GM12878 (cell line): ENCODE data around the gene ADGB. TPM values are rescaled to one million over a fixed set of nuclear protein-coding genes. Genes with fewer than 3 reads are reported as not detected.

Experiments
- ATAC-seq: fragments of 200-7000 bp; cut with Tn5 transposase; 3 replicates; pipeline ENCODE4 v1.9.1; 2020; ENCODE audit warnings: mild to moderate bottlenecking, moderate library complexity
- Bru-seq: library from RNA; stranded (reverse); fragments of 400-500 nt; gene quantifications from one replicate; lab custom pipeline; 2021; lab: Mats Ljungman, UMichigan
- BruChase-seq, 2 experiments: library from RNA; stranded (reverse); fragments of 400-500 nt; gene quantifications; one replicate each; lab custom pipeline; 2021; lab: Mats Ljungman, UMichigan
- BruUV-seq: library from RNA; stranded (reverse); fragments of 400-500 nt; replicated peaks from 2 replicates; lab custom pipeline; 2021; lab: Mats Ljungman, UMichigan
- CTCF ChIA-PET: fragments of 300-600 bp; sonication (Branson Sonifier 250); formaldehyde crosslinking; extraction: SDS; loops from one replicate; lab custom pipeline; 2021; ENCODE audit warnings: inconsistent platforms; lab: Yijun Ruan, JAX
- POLR2A ChIA-PET: fragments of 350-600 bp; formaldehyde crosslinking; extraction: SDS; loops from one replicate; lab custom pipeline; 2021; ENCODE audit warnings: inconsistent platforms; lab: Charles Lee
- RAD21 ChIA-PET: fragments of 300-600 bp; sonication (Branson Sonifier 250); formaldehyde crosslinking; loops from one replicate; lab custom pipeline; 2023; ENCODE audit warnings: antibody characterized with exemption; ENCODE audit not compliant: unreplicated experiment; lab: Charles Lee
- SMC1A ChIA-PET: fragments of 300-600 bp; sonication (Branson Sonifier 250); formaldehyde crosslinking; loops from one replicate; lab custom pipeline; 2023; ENCODE audit not compliant: unreplicated experiment, uncharacterized antibody; lab: Charles Lee
- DNase-seq: peaks from one replicate; pipeline ENCODE4 v3.0.0-alpha.2; 2011; ENCODE audit warnings: low read depth, low spot score
- FAIRE-seq: peaks from 3 replicates; lab custom pipeline; 2011; peaks lifted over from hg19 to GRCh38; lab: Jason Lieb, UNC
- H2AFZ ChIP-seq: 2 replicates; pipeline ENCODE4 v1.6.0; 2011; ENCODE audit warnings: low read depth, low read length, control low read depth; ENCODE audit not compliant: control insufficient read depth
- H3K27ac ChIP-seq: 2 replicates; pipeline ENCODE4 v1.5.1; 2011; ENCODE audit warnings: control low read depth; ENCODE audit not compliant: control insufficient read depth, insufficient read depth
- H3K27me3 ChIP-seq, 2 experiments: replicated peaks in 1 of 2; 2 replicates each; pipeline versions ENCODE4 v1.6.0 to v1.6.1; 2011; ENCODE audit warnings: low read length in 1 of 2; ENCODE audit not compliant: control insufficient read depth in 2 of 2, insufficient read depth in 2 of 2
- H3K36me3 ChIP-seq, 2 experiments: 2 replicates each; pipeline ENCODE4 v1.5.1; 2011; ENCODE audit warnings: low read length in 1 of 2; ENCODE audit not compliant: control insufficient read depth in 2 of 2, insufficient read depth in 2 of 2
- H3K4me1 ChIP-seq: 2 replicates; pipeline ENCODE4 v1.6.1; 2011; ENCODE audit warnings: mild to moderate bottlenecking, low read length, moderate library complexity, mixed read lengths; ENCODE audit not compliant: control insufficient read depth, insufficient read depth
- H3K4me2 ChIP-seq: 2 replicates; pipeline ENCODE4 v1.6.0; 2011; ENCODE audit warnings: control low read depth; ENCODE audit not compliant: control insufficient read depth, insufficient read depth
- H3K4me3 ChIP-seq: fragments of 200-600 bp; sonication (generic); 2 replicates; pipeline ENCODE4 v1.5.1; 2016
- H3K79me2 ChIP-seq: 2 replicates; pipeline ENCODE4 v1.6.0; 2011; ENCODE audit warnings: low read length; ENCODE audit not compliant: control insufficient read depth, insufficient read depth
- H3K9ac ChIP-seq: 2 replicates; pipeline ENCODE4 v1.8.0; 2011; ENCODE audit warnings: low read length, control low read depth, mixed read lengths; ENCODE audit not compliant: control insufficient read depth, insufficient read depth
- H3K9me3 ChIP-seq: replicated peaks from 3 replicates; pipeline ENCODE4 v1.5.1; 2011; ENCODE audit warnings: mild to moderate bottlenecking, low read length; ENCODE audit not compliant: control insufficient read depth, insufficient read depth
- H4K20me1 ChIP-seq: 2 replicates; pipeline ENCODE4 v1.6.0; 2011; ENCODE audit not compliant: control insufficient read depth, insufficient read depth
- BCL3 ChIP-seq: IDR thresholded peaks from 2 replicates; pipeline ENCODE4 v1.6.1; 2011; ENCODE audit warnings: borderline replicate concordance, low read depth, mild to moderate bottlenecking, moderate library complexity, low read length; ENCODE audit not compliant: insufficient read depth, poor library complexity, severe bottlenecking
- E2F4 ChIP-seq: IDR thresholded peaks from 2 replicates; pipeline ENCODE4 v1.6.1; 2012; ENCODE audit warnings: low read depth, low read length, improper control_type of control experiment
- ESRRA ChIP-seq: IDR thresholded peaks from 2 replicates; pipeline ENCODE4 v1.6.1; 2012; ENCODE audit warnings: mild to moderate bottlenecking, low read length, improper control_type of control experiment
- EZH2 ChIP-seq: IDR thresholded peaks from 2 replicates; pipeline ENCODE4 v1.6.1; 2012; ENCODE audit warnings: low read depth, mild to moderate bottlenecking, control low read depth, inconsistent platforms, low read length, borderline replicate concordance; ENCODE audit not compliant: control insufficient read depth
- FOXK2 ChIP-seq: fragments of 450-650 bp; IDR thresholded peaks from 2 replicates; pipeline ENCODE4 v1.6.1; 2017; ENCODE audit warnings: mild to moderate bottlenecking, moderate library complexity
- HDAC6 ChIP-seq: fragments of 200-600 bp; sonication (generic); IDR thresholded peaks from one replicate; pipeline ENCODE4 v1.8.0; 2017; ENCODE audit warnings: antibody characterized with exemption; ENCODE audit not compliant: unreplicated experiment
- NR2C2 ChIP-seq: IDR thresholded peaks from 2 replicates; pipeline ENCODE4 v1.6.1; 2011; ENCODE audit warnings: borderline replicate concordance, low read depth; ENCODE audit not compliant: control insufficient read depth, insufficient read length
- RB1 ChIP-seq: fragments of 450-650 bp; formaldehyde crosslinking; IDR thresholded peaks from 2 replicates; pipeline ENCODE4 v1.6.1; 2017; ENCODE audit warnings: mild to moderate bottlenecking, borderline replicate concordance
- RELA ChIP-seq: fragments of 450-650 bp; IDR thresholded peaks from 2 replicates; pipeline ENCODE4 v1.8.0; 2014; ENCODE audit warnings: borderline replicate concordance; ENCODE audit not compliant: partially characterized antibody
- REST ChIP-seq: IDR thresholded peaks from 2 replicates; pipeline ENCODE4 v1.6.1; 2012; ENCODE audit warnings: mild to moderate bottlenecking, low read depth, low read length
- SUZ12 ChIP-seq: fragments of 200-600 bp; sonication (generic); IDR thresholded peaks from one replicate; pipeline ENCODE4 v1.6.1; 2018; ENCODE audit warnings: antibody characterized with exemption, mild to moderate bottlenecking; ENCODE audit not compliant: unreplicated experiment
- TCF3 ChIP-seq: IDR thresholded peaks from 2 replicates; pipeline ENCODE4 v1.6.1; 2012; ENCODE audit warnings: low read depth, mild to moderate bottlenecking, low read length, borderline replicate concordance; ENCODE audit not compliant: insufficient read depth
- TCF7 ChIP-seq: IDR thresholded peaks from 2 replicates; pipeline ENCODE4 v1.6.1; 2014; ENCODE audit warnings: antibody characterized with exemption, borderline replicate concordance
- ZNF217 ChIP-seq: fragments of 450-650 bp; IDR thresholded peaks from 2 replicates; pipeline ENCODE4 v1.6.1; 2017; ENCODE audit warnings: antibody characterized with exemption, mild to moderate bottlenecking
- ZNF274 ChIP-seq: IDR thresholded peaks from one replicate; pipeline ENCODE4 v1.8.0; 2011; ENCODE audit not compliant: insufficient read length, insufficient read depth
- WGBS: methylation state at CpG from one replicate; pipeline ENCODE4 v1.1.6; 2016; ENCODE audit warnings: low lambda C conversion rate; ENCODE audit not compliant: insufficient replicate concordance, insufficient coverage; ENCODE audit errors: missing lambda C conversion rate; 5-methylcytosine and 5-hydroxymethylcytosine counted together
- in situ Hi-C: fragments of 300-500 bp; cut with MboI; formaldehyde crosslinking; loops from 9 replicates; pipeline ENCODE4 v1.14.3; 2018; ENCODE audit warnings: mixed read lengths
- intact Hi-C: fragments of 100-400 bp; cut with micrococcal nuclease; formaldehyde crosslinking; loops from one replicate; pipeline ENCODE4 v1.14.2; 2022; ENCODE audit not compliant: unreplicated experiment
- long read RNA-seq, 2 experiments: library from polyadenylated mRNA; unstranded; transcript quantifications; one replicate each; pipeline ENCODE4 v2.0.0, GENCODE V29; 2019 to 2020
- polyA minus RNA-seq, 3 experiments: library from RNA; depleted of rRNA, polyadenylated mRNA; stranded (reverse); fragments of >200 nt; gene quantifications; 2 replicates each; pipeline ENCODE4 v1.2.3, GENCODE V29; 2011
- polyA plus RNA-seq, 11 experiments: library from polyadenylated mRNA; depleted of rRNA in 4 of 11; unstranded in 6 of 11; stranded (reverse) in 5 of 11; fragments of >200 nt; fragmentation: Nextera tagmentation in 4 of 11; fragmentation: Illumina TruSeq in 1 of 11; extraction: Ambion mirVana in 4 of 11; extraction: Trizol in 1 of 11; gene quantifications; 1 replicate in 1 of 11; 2 replicates in 10 of 11; pipeline versions ENCODE4 v1.2.1 to v1.2.3, GENCODE V29; 2011 to 2016; ENCODE audit warnings: inconsistent platforms in 2 of 11, missing spikeins in 2 of 11, low read depth in 1 of 11
- total RNA-seq, 4 experiments: library from RNA; depleted of rRNA in 3 of 4; stranded (reverse); fragments of >200 nt in 3 of 4; fragmentation: Illumina TruSeq in 1 of 4; extraction: Trizol in 1 of 4; gene quantifications; 2 replicates each; pipeline versions ENCODE4 v1.2.1 to v1.2.3, GENCODE V29; 2013 to 2021

ADGB gene
- not detected in 2 replicates for total RNA-seq (2013; cell fraction: nucleolus; rRNA removed)
- total RNA-seq (2014; rRNA removed) (not detected in 2 replicates), total RNA-seq (2014; rRNA removed; fragmentation: Illumina TruSeq; extraction: Trizol) (not detected in 2 replicates), total RNA-seq (2021) (not detected in 2 replicates), polyA plus RNA-seq (2011; rRNA removed) (not detected in 2 replicates), polyA plus RNA-seq (2014; fragmentation: Illumina TruSeq; extraction: Trizol) (not detected in 2 replicates), polyA plus RNA-seq (2014; fragmentation: Nextera tagmentation; extraction: Ambion mirVana) (not detected), polyA plus RNA-seq (2014; rRNA removed) (not detected in 2 replicates), polyA plus RNA-seq (2016; fragmentation: Nextera tagmentation; extraction: Ambion mirVana) (not detected), polyA minus RNA-seq (2011; rRNA and poly(A)+ RNA removed) (not detected in 2 replicates), Bru-seq, nascent RNA (not detected), BruChase-seq, experiment 1, labeled RNA remaining after a 6-hour chase (not detected), BruChase-seq, experiment 2, labeled RNA remaining after a 2-hour chase (not detected)
- not detected for polyA plus RNA-seq (2011; ENCODE audit: low read depth)
- polyA plus RNA-seq (2011; cell fraction: cytosol; rRNA removed) = not detected in 2 replicates
- not detected in 2 replicates for polyA plus RNA-seq (2011; cell fraction: nucleus; rRNA removed)
- not detected in 2 replicates for polyA plus RNA-seq (2012)
- polyA minus RNA-seq (2011; cell fraction: cytosol; rRNA and poly(A)+ RNA removed) = not detected in 2 replicates
- not detected in 2 replicates for polyA minus RNA-seq (2011; cell fraction: nucleus; rRNA and poly(A)+ RNA removed)
- long read RNA-seq, experiment 1 = 0 reads
- long read RNA-seq, experiment 2 = 0 reads

- Histone ChIP-seq H3K27me3 (no peaks in the 10 kb centered on the region; a peak in 1 of 4 replicates), H3K9me3 (no peaks in the 10 kb centered on the region), H2AFZ (no peak within 1 kb of the TSS), H3K79me2 (no peaks in the 10 kb centered on the region), H3K4me3 (no peak within 1 kb of the TSS), H3K4me1 (no peaks in the 10 kb centered on the region), H4K20me1 (no peaks in the 10 kb centered on the region), H3K4me2 (no peak within 1 kb of the TSS), H3K36me3 (no peaks in the 10 kb centered on the region), H3K27ac (no peak within 1 kb of the TSS), H3K9ac (no peak within 1 kb of the TSS)
- ChIA-PET SMC1A (no interaction called here), CTCF (no interaction called here), POLR2A (no interaction called here), RAD21 (no interaction called here)
- FAIRE-seq (no peak), DNase-seq (no peak), ATAC-seq (peak; percentile 63)
- no TSS peak for BruUV-seq
- WGBS = 23% methylated on average over 32 of the region's 32 CpGs
- in situ Hi-C loops = no loop called here
- intact Hi-C loops = no loop called here
- no peak for TF ChIP-seq ESRRA
- TF ChIP-seq ZNF274 = no peak
- TF ChIP-seq NR2C2 = no peak
- no peak for TF ChIP-seq BCL3
- no peak for TF ChIP-seq SUZ12
- no peak for TF ChIP-seq RELA
- TF ChIP-seq RB1 = no peak
- no peak for TF ChIP-seq TCF7
- no peak for TF ChIP-seq HDAC6
- no peak for TF ChIP-seq ZNF217
- no peak for TF ChIP-seq EZH2
- no peak for TF ChIP-seq E2F4
- TF ChIP-seq TCF3 = no peak
- no peak for TF ChIP-seq REST
- TF ChIP-seq FOXK2 = no peak
Observed at GRCh38 chr6:146598772-146599405, at the start of gene ADGB. TSS of gene ADGB (plus strand) at chr6:146598972. CDS start at chr6:146599041, 69 bp downstream.
